ENCODE results near the gene CATSPER1. TPM values are rescaled to one million over a fixed set of nuclear protein-coding genes. Genes with fewer than 3 reads are reported as not detected.

CATSPER1 gene
- total and polyA plus RNA-seq, 2 of the 13 experiments (the other 11 are each of a cell fraction or from before 2014, with no cell fraction given) = 0.17 TPM; not detected in 1

DNA sequence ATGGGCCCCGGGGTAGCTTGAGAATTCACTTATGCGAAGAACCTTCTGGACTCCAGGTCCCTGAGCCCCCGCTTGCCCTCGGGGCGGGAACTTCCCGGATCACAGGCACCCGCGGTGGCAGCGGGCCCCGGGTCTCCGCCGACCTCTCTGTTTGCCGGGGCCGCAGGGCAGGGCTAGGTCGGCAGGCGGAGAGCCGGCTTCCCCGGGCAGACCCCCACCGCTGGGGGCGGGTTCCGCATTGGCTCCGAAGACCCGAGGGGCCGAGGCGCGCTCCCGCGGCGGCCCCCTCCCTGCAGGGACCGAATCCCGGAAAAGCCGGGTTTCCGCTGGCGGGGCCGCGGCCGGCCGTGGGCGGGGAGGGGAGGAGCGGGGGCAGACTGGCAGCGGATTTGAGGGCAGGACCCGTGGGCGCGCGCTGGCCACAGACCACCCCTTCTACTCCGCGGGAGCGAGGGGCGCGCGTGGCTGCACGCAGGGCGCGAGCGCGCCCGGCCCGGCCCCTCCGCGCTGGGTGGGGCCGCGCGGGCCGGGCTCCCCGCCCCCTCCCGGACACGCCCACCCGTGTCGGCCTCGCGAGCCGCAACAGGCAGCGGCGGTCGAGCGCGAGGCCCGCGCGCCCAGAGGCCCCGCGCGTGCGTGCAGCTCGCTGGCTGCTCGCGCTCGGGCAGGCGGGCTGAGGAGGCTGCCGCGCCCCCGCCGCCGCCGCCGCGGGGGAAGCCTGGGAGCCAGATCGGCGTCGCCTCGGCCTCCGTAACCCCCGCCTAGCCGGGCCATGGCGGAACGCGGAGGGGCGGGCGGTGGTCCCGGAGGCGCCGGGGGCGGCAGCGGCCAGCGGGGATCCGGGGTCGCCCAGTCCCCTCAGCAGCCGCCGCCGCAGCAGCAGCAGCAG lies 43.7 kb upstream of the CATSPER1 start, which contains the start of gene PACS1 (continued):
- TF ChIP-seq FOXA3 (CRISPR knock-in tag; IDR thresholded peaks at IDR 0.05) (peak; percentile 16; the same call in 1 of the 2 replicates), FOXO1 (CRISPR knock-in tag; IDR thresholded peaks at IDR 0.05) (0 out of 2 replicates have a peak, but pooled peaks have one; percentile 30), MXI1 (IDR thresholded peaks at IDR 0.05; ENCODE audit: borderline replicate concordance, low read depth, low read length) (peak; percentile 30; the same call in 1 of the 3 replicates), IRF2 (CRISPR knock-in tag; IDR thresholded peaks at IDR 0.05) (0 out of 2 replicates have a peak, but pooled peaks have one; percentile 21), RXRA (CRISPR knock-in tag; IDR thresholded peaks at IDR 0.05) (peak; percentile 46; the same call in 1 of the 2 replicates), ETV6 (CRISPR knock-in tag; conservative IDR thresholded peaks at IDR 0.05) (peak; percentile 78; the same call in 1 of the 2 replicates), GATAD2A (CRISPR knock-in tag; IDR thresholded peaks at IDR 0.05) (peak; percentile 9; the same call in 1 of the 2 replicates), ZNF205 (CRISPR knock-in tag; IDR thresholded peaks at IDR 0.05) (no peak), NR2F1 (CRISPR knock-in tag; IDR thresholded peaks at IDR 0.05) (0 out of 4 replicates have a peak, but pooled peaks of 1 of the 2 experiments have one; percentile 24), AGO2 (optimal IDR thresholded peaks at IDR 0.05; ENCODE audit: low read depth, low read length) (peak; percentile 100), ZNF335 (CRISPR knock-in tag; IDR thresholded peaks at IDR 0.05) (no peak), DMAP1 (CRISPR knock-in tag; IDR thresholded peaks at IDR 0.05) (peak; percentile 53; the same call in 1 of the 2 replicates), U2AF1 (optimal IDR thresholded peaks at IDR 0.05; ENCODE audit: low read depth, low read length) (no peak), NONO (IDR thresholded peaks at IDR 0.05) (no peak), NONO (CRISPR knock-in tag; conservative IDR thresholded peaks at IDR 0.05) (peak; percentile 61; the same call in 1 of the 2 replicates)
- TF ChIP-seq, protein P1, sequence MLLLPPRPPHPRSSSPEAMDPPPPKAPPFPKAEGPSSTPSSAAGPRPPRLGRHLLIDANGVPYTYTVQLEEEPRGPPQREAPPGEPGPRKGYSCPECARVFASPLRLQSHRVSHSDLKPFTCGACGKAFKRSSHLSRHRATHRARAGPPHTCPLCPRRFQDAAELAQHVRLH (CRISPR knock-in tag; IDR thresholded peaks at IDR 0.05; ENCODE audit: borderline replicate concordance, low read depth) = peak; percentile 49; the same call in 1 of the 2 replicates
- TF ChIP-seq, protein P2, sequence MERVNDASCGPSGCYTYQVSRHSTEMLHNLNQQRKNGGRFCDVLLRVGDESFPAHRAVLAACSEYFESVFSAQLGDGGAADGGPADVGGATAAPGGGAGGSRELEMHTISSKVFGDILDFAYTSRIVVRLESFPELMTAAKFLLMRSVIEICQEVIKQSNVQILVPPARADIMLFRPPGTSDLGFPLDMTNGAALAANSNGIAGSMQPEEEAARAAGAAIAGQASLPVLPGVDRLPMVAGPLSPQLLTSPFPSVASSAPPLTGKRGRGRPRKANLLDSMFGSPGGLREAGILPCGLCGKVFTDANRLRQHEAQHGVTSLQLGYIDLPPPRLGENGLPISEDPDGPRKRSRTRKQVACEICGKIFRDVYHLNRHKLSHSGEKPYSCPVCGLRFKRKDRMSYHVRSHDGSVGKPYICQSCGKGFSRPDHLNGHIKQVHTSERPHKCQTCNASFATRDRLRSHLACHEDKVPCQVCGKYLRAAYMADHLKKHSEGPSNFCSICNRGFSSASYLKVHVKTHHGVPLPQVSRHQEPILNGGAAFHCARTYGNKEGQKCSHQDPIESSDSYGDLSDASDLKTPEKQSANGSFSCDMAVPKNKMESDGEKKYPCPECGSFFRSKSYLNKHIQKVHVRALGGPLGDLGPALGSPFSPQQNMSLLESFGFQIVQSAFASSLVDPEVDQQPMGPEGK (CRISPR knock-in tag; IDR thresholded peaks at IDR 0.05) = peak; percentile 85
- TF ChIP-seq, protein P3, sequence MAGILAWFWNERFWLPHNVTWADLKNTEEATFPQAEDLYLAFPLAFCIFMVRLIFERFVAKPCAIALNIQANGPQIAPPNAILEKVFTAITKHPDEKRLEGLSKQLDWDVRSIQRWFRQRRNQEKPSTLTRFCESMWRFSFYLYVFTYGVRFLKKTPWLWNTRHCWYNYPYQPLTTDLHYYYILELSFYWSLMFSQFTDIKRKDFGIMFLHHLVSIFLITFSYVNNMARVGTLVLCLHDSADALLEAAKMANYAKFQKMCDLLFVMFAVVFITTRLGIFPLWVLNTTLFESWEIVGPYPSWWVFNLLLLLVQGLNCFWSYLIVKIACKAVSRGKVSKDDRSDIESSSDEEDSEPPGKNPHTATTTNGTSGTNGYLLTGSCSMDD (CRISPR knock-in tag; IDR thresholded peaks at IDR 0.05) = no peak
- TF ChIP-seq, protein P4, sequence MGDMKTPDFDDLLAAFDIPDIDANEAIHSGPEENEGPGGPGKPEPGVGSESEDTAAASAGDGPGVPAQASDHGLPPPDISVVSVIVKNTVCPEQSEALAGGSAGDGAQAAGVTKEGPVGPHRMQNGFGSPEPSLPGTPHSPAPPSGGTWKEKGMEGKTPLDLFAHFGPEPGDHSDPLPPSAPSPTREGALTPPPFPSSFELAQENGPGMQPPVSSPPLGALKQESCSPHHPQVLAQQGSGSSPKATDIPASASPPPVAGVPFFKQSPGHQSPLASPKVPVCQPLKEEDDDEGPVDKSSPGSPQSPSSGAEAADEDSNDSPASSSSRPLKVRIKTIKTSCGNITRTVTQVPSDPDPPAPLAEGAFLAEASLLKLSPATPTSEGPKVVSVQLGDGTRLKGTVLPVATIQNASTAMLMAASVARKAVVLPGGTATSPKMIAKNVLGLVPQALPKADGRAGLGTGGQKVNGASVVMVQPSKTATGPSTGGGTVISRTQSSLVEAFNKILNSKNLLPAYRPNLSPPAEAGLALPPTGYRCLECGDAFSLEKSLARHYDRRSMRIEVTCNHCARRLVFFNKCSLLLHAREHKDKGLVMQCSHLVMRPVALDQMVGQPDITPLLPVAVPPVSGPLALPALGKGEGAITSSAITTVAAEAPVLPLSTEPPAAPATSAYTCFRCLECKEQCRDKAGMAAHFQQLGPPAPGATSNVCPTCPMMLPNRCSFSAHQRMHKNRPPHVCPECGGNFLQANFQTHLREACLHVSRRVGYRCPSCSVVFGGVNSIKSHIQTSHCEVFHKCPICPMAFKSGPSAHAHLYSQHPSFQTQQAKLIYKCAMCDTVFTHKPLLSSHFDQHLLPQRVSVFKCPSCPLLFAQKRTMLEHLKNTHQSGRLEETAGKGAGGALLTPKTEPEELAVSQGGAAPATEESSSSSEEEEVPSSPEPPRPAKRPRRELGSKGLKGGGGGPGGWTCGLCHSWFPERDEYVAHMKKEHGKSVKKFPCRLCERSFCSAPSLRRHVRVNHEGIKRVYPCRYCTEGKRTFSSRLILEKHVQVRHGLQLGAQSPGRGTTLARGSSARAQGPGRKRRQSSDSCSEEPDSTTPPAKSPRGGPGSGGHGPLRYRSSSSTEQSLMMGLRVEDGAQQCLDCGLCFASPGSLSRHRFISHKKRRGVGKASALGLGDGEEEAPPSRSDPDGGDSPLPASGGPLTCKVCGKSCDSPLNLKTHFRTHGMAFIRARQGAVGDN (CRISPR knock-in tag; IDR thresholded peaks at IDR 0.05) = peak; percentile 75
- TF ChIP-seq, protein P5, sequence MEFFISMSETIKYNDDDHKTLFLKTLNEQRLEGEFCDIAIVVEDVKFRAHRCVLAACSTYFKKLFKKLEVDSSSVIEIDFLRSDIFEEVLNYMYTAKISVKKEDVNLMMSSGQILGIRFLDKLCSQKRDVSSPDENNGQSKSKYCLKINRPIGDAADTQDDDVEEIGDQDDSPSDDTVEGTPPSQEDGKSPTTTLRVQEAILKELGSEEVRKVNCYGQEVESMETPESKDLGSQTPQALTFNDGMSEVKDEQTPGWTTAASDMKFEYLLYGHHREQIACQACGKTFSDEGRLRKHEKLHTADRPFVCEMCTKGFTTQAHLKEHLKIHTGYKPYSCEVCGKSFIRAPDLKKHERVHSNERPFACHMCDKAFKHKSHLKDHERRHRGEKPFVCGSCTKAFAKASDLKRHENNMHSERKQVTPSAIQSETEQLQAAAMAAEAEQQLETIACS (CRISPR knock-in tag; IDR thresholded peaks at IDR 0.05) = peak; percentile 94
